NB4 (cell line): ENCODE results near the gene TAF1C.

Experiments used
- MYC ChIP-seq: IDR thresholded peaks from 2 replicates; pipeline ENCODE4 v1.6.1; 2011; ENCODE audit warnings: low read depth, low read length
- POLR2A ChIP-seq: IDR thresholded peaks from 2 replicates; pipeline ENCODE4 v1.6.1; 2011; ENCODE audit warnings: mild to moderate bottlenecking; ENCODE audit not compliant: insufficient read length; ENCODE audit errors: extremely low read depth
- TF ChIP-seq, protein P1 (sequence below): IDR thresholded peaks from one replicate; pipeline ENCODE4 v1.5.1; 2012; ENCODE audit warnings: low read depth, low read length
- TF ChIP-seq, protein P2 (sequence below): IDR thresholded peaks from 2 replicates; pipeline ENCODE4 v1.6.1; 2011; ENCODE audit warnings: low read depth, low read length

DNA sequence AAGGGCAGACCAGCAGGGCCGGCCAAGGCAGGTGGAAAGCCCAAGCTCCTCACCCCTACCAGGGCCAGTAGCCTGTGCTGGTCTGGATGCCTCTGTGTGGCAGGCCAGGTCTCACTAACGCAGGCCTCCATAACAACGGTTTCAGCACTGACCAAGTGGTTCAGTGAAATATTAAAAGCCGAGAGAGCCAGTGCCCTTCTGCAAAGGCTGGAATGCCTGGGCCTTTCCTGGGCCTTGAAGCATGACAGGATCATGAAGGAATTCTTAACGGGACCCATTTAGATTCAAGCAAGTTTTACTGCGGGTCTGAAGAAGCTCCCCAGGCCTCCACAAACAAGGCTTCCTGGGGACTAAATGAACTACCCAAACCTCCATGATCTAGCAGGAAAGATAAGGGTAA lies 20.4 kb upstream of the TAF1C start:
- TF ChIP-seq, protein P1, sequence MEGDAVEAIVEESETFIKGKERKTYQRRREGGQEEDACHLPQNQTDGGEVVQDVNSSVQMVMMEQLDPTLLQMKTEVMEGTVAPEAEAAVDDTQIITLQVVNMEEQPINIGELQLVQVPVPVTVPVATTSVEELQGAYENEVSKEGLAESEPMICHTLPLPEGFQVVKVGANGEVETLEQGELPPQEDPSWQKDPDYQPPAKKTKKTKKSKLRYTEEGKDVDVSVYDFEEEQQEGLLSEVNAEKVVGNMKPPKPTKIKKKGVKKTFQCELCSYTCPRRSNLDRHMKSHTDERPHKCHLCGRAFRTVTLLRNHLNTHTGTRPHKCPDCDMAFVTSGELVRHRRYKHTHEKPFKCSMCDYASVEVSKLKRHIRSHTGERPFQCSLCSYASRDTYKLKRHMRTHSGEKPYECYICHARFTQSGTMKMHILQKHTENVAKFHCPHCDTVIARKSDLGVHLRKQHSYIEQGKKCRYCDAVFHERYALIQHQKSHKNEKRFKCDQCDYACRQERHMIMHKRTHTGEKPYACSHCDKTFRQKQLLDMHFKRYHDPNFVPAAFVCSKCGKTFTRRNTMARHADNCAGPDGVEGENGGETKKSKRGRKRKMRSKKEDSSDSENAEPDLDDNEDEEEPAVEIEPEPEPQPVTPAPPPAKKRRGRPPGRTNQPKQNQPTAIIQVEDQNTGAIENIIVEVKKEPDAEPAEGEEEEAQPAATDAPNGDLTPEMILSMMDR, result no peak
- TF ChIP-seq POLR2A (no peak), MYC (no peak)
- TF ChIP-seq, protein P2, sequence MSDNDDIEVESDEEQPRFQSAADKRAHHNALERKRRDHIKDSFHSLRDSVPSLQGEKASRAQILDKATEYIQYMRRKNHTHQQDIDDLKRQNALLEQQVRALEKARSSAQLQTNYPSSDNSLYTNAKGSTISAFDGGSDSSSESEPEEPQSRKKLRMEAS, result no peak
